GM12801 (cell line): ENCODE measurements around the gene ITPRIP.

ENCODE experiments used
- TF ChIP-seq, protein P1 (sequence below): IDR thresholded peaks from one replicate; pipeline ENCODE4 v1.5.1; 2011; ENCODE audit warnings: control low read depth; ENCODE audit not compliant: insufficient read length; ENCODE audit errors: extremely low read depth

ITPRIP gene

DNA sequence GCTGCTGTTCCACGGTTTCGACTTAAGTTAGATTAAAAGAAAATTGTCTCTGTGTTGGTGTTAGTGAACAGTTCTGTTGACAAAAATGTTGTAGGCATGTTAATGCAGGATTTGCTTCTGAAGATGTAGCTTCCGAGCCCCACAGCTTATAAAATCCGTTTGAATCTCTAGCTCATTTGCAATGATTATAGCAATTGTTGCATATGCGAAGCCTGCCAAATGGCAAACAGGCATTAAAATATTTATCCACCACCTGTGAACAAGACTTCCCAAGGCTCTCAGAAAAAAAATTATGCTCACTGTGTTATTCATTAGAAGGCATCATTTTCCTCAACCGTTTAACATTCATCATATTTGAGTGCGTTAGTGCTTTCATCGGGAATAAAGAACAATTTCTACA, 29.6 kb upstream of the ITPRIP start:
- TF ChIP-seq, protein P1, sequence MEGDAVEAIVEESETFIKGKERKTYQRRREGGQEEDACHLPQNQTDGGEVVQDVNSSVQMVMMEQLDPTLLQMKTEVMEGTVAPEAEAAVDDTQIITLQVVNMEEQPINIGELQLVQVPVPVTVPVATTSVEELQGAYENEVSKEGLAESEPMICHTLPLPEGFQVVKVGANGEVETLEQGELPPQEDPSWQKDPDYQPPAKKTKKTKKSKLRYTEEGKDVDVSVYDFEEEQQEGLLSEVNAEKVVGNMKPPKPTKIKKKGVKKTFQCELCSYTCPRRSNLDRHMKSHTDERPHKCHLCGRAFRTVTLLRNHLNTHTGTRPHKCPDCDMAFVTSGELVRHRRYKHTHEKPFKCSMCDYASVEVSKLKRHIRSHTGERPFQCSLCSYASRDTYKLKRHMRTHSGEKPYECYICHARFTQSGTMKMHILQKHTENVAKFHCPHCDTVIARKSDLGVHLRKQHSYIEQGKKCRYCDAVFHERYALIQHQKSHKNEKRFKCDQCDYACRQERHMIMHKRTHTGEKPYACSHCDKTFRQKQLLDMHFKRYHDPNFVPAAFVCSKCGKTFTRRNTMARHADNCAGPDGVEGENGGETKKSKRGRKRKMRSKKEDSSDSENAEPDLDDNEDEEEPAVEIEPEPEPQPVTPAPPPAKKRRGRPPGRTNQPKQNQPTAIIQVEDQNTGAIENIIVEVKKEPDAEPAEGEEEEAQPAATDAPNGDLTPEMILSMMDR = no peak

DNA sequence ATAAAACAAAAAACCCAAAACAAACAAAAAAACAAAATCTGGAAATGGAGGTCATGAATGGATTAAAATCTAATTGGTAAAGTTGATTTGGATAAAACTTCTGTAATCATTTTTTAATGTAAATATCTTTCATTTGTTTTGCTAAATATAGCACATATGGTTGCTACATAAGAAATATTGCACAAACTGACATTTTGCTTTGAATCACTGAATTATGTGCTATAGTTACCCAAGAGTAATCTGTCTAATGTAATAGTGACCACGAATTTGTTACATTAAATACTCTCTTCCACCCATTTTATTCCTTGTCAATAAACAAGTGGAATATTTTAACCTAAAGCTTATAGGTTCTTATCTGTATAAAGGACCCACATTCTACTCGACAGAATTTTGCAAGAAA, 21.5 kb upstream of the ITPRIP start:
- TF ChIP-seq, protein P1 = no peak

DNA sequence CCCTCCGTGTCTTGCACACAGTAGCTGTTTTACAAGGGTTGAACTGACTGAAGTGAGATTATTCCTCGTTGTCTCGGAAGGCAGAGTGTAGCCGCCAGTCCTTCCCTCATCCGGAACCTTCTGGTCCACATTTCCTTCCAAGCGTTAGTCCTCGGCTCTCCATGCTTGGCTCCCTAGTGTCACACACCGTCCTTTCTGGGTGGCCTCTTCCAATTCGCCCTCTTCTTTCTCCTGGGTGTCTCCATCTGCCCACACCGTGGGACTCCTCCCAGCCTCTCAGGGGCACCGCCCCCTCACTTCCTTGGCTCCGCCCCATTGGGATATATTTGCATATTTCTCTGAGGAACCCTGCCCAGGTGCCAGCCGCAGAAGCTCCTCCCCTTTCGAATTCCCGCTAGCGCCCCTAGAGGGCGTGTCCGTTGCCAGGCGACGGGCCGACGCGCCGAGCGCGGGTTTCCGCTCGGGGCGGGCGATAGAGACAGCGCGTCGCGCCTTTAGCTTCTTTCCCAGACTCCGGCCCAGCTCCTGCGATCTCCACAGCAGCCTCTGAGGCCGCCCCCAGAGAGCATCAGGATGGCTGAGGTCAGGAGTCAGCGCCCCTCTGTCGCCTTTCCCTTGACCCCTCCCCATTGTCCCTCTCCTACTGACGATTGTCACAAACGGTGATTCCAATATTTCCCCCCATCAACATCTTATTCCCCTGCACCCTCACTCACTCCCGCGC, 15.2 kb upstream of the ITPRIP start, which contains the start of gene CFAP58:
CFAP58 (plus strand) TSS at position 509 of the 724 bp plus-strand sequence; CDS start at position 574, 65 bp downstream.
- TF ChIP-seq, protein P1 = no peak

DNA sequence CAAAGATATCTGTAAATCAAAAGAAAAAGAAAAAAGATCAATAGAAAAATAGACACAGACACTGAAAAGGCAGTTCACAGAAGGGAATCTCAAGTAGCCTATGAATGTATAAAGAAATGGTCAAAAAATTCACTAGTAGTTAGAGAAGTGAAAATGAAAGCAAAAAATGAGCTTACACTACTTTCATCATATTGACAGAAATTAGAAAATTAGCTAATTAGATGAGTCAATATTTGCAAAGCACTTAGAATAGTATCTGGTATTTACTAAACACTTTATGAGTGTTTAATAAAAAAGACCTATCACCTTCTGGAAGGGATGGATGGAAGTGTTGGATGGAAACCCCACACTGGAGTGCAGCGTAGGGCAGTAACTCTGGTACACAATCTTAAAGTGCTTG, 13.7 kb upstream of the ITPRIP start:
- TF ChIP-seq, protein P1 = no peak

DNA sequence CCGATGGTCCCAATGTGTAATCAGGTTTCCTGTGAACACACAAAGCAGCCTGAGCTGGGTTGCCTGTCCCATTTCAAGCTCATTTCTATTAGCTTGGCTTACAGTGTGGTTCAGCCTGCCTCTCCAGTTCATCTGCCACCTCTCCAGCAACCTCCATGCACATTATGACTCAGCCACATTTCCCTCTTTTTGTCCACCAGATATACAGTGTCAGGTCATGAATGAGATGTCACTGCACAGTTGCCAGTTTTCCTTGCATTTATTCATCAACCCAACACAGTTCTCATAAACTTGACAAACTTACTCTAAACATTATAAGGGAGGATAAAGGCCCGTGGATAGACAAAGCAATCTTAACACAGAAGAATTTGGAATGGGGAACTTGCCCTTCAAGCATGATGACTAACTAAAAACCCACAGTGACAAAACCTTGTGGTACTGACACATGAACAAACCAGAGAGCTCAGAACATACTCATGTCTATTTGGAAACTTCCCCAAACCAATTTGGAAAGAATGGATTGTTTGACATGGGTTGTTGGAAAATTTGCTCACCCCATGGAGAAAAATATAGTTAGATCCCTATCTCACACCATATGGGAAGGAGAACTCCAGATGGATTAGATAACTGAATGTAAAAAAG, 12.9 kb upstream of the ITPRIP start:
- TF ChIP-seq, protein P1 = no peak

DNA sequence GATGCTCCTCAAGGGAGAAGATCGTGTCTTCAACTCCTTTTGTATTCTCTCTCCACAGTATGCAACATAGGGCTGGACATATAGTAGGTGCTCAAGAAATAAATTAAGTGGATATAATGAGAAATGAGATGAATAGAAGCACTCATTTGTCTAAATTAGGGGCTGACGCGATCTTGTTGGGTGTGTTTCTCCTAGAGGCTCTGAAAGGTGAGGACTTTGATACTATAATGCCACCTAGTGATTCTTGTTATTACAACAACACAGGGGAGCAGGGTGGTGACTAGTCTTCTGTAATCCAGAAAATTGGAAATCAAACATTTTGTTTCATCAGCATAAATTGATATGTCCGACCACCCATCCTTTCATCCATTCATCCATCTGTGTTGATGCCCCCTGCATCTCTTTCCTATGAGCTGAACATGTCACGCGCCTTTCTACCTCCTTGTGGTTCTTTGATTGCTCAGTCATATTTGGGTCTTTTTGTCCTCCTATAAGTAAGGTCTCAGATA, 11.9 kb upstream of the ITPRIP start:
- TF ChIP-seq, protein P1 = no peak

DNA sequence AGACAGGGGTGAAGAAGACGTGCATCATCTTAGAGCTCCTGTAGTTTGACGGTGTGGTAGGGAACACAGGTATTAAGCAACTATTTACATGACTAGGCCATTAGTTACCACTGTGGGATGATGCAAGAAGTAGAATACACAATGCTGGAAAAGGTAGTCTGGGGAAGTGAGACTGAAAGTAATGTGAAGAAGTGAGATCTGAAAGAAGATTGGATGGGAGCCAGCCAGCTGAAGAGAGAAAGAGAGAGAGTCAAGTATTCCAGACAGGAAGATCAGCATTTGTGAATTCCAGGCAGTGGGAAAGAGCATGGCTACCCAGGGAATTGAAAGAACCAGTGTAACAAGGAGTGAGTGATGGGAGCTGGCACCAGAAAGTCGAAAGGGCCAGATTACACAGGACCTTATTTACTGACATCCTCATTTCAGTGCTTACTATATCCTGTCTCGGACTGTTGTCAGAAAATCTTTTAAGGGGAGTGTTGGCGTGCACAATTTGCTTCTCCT, 11.4 kb upstream of the ITPRIP start:
- TF ChIP-seq, protein P1 = no peak
